Keratinocyte (primary cell): ENCODE measurements around the gene ANXA11. TPM values are rescaled to one million over a fixed set of nuclear protein-coding genes. Genes with fewer than 3 reads are reported as not detected.
A peak's percentile ranks its signal among the peaks of the same experiment; 100 is the strongest.

Source experiments
- DNase-seq: peaks from one replicate; pipeline ENCODE4 v3.0.0-alpha.2; 2011; ENCODE audit warnings: low read depth, missing footprints, low spot score
- FAIRE-seq: peaks from 2 replicates; lab custom pipeline; 2011; peaks lifted over from hg19 to GRCh38; lab: Jason Lieb, UNC
- H2AFZ ChIP-seq: 2 replicates; pipeline ENCODE4 v1.6.0; 2012; ENCODE audit warnings: low read length, control low read depth, inconsistent platforms; ENCODE audit not compliant: control insufficient read depth
- H3K27ac ChIP-seq: 2 replicates; pipeline ENCODE4 v1.5.1; 2011; ENCODE audit warnings: low read length; ENCODE audit not compliant: control insufficient read depth, insufficient read depth
- H3K27me3 ChIP-seq: 3 replicates; pipeline ENCODE4 v1.6.0; 2011; ENCODE audit warnings: low read length; ENCODE audit not compliant: control insufficient read depth, insufficient read depth; ENCODE audit errors: extremely low read depth
- H3K36me3 ChIP-seq, 2 experiments: 2 replicates in 1 of 2; 3 replicates in 1 of 2; pipeline ENCODE4 v1.5.1; 2011; ENCODE audit warnings: low read length in 2 of 2, mild to moderate bottlenecking in 1 of 2; ENCODE audit not compliant: control insufficient read depth in 2 of 2, insufficient read depth in 2 of 2; ENCODE audit errors: extremely low read depth in 1 of 2
- H3K4me1 ChIP-seq: 3 replicates; pipeline ENCODE4 v1.5.1; 2011; ENCODE audit warnings: low read length; ENCODE audit not compliant: control insufficient read depth, insufficient read depth; ENCODE audit errors: extremely low read depth
- H3K4me2 ChIP-seq: 3 replicates; pipeline ENCODE4 v1.6.0; 2011; ENCODE audit warnings: low read depth, low read length; ENCODE audit not compliant: control insufficient read depth, insufficient read depth; ENCODE audit errors: extremely low read depth
- H3K4me3 ChIP-seq, 3 experiments: fragments of 200-600 bp in 1 of 3; sonication (generic) in 1 of 3; 2 replicates in 2 of 3; 3 replicates in 1 of 3; pipeline ENCODE4 v1.5.1; 2011 to 2016; ENCODE audit warnings: low read length in 3 of 3, mild to moderate bottlenecking in 3 of 3, control low read depth in 2 of 3, inconsistent platforms in 1 of 3, low read depth in 1 of 3, mixed read lengths in 1 of 3, mixed run types in 1 of 3, moderate library complexity in 1 of 3; ENCODE audit not compliant: control insufficient read depth in 2 of 3, insufficient read depth in 2 of 3; ENCODE audit errors: extremely low read depth in 1 of 3
- H3K79me2 ChIP-seq: 2 replicates; pipeline ENCODE4 v1.6.0; 2012; ENCODE audit warnings: low read length; ENCODE audit not compliant: control insufficient read depth, insufficient read depth
- H3K9ac ChIP-seq: 3 replicates; pipeline ENCODE4 v1.6.0; 2011; ENCODE audit warnings: low read length; ENCODE audit not compliant: control insufficient read depth, insufficient read depth; ENCODE audit errors: extremely low read depth
- H3K9me1 ChIP-seq: 3 replicates; pipeline ENCODE4 v1.6.0; 2011; ENCODE audit warnings: low read length; ENCODE audit not compliant: control insufficient read depth, insufficient read depth; ENCODE audit errors: extremely low read depth
- H3K9me3 ChIP-seq: 2 replicates; pipeline ENCODE4 v1.5.1; 2012; ENCODE audit warnings: low read depth, low read length; ENCODE audit not compliant: control insufficient read depth
- H4K20me1 ChIP-seq: 3 replicates; pipeline ENCODE4 v1.6.0; 2011; ENCODE audit warnings: low read length; ENCODE audit not compliant: control insufficient read depth, insufficient read depth; ENCODE audit errors: extremely low read depth
- CTCF ChIP-seq, 3 experiments: IDR thresholded peaks in 1 of 3; conservative IDR thresholded peaks in 1 of 3; optimal IDR thresholded peaks in 1 of 3; 2 replicates in 2 of 3; 3 replicates in 1 of 3; pipeline versions ENCODE3 to v1.5.1; 2011; ENCODE audit warnings: low read length in 3 of 3, mild to moderate bottlenecking in 3 of 3, moderate library complexity in 2 of 3, control low read depth in 1 of 3, inconsistent platforms in 1 of 3; ENCODE audit not compliant: insufficient read depth in 2 of 3; ENCODE audit errors: extremely low read depth in 1 of 3
- EZH2 ChIP-seq: IDR thresholded peaks from one replicate; pipeline ENCODE4 v1.6.1; 2012; ENCODE audit warnings: inconsistent platforms, mild to moderate bottlenecking, low read length, moderate library complexity
- dilution Hi-C: fragments of 300-500 bp; cut with MboI; formaldehyde crosslinking; loops from one replicate; pipeline ENCODE4 v1.7.0; 2020; ENCODE audit warnings: low sequenced_read_pairs; ENCODE audit not compliant: extremely low pct_ligation_motif_present
- polyA plus RNA-seq, 5 experiments: library from polyadenylated mRNA; depleted of rRNA in 3 of 5; stranded (reverse) in 3 of 5; stranded (forward) in 1 of 5; unstranded in 1 of 5; fragments of >200 nt; gene quantifications; 1 replicate in 1 of 5; 2 replicates in 3 of 5; 3 replicates in 1 of 5; pipeline versions ENCODE4 v1.2.1 to v1.2.3, GENCODE V29; 2011 to 2012; ENCODE audit warnings: missing spikeins in 2 of 5, low read depth in 1 of 5, low replicate concordance in 1 of 5

ANXA11 gene
- polyA plus RNA-seq, 1 donor (not counting 4 experiments of a cell fraction or from before 2014, with no cell fraction given): 97.9 TPM

DNA sequence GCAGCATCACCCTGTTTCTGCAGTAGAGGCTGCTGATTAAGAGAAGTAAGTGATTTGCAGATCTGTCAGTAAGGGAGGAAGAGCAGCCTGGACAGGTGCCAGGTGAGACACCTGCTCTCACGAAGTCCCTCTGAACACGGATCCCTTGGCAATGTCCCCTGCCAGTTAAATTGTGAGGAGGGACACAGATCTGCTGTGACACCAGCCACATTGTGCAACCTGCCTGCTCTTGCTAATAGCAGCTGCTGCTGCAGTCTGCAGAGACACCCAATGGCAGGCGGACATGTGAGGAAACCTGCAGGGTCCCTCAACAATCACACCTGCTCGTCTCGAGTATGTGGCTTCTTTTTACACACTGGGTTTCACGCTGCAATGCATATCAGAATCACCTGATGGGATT lies 31.9 kb downstream of the ANXA11 start:
- H3K27ac ChIP-seq: no peak overlapping the region
- FAIRE-seq (peak; percentile 63), DNase-seq (no peak)
- H3K9me3 ChIP-seq: no peaks in the 10 kb centered on the region
- H3K4me3 ChIP-seq: no peak overlapping the region
- peaks cover 22% of the 10 kb centered on the region for H3K4me1 ChIP-seq
- H3K27me3 ChIP-seq: no peaks in the 10 kb centered on the region
- H4K20me1 ChIP-seq: peaks cover 6% of the 10 kb centered on the region
- no peak overlapping the region for H3K4me2 ChIP-seq
- H3K36me3 ChIP-seq: peaks cover 11 to 15% of the 10 kb centered on the region in 2 experiments
- peaks cover 17% of the 10 kb centered on the region for H3K79me2 ChIP-seq
- dilution Hi-C loops: no loop called here
- H3K9me1 ChIP-seq: no peaks in the 10 kb centered on the region
- H2AFZ ChIP-seq: no peak overlapping the region
- TF ChIP-seq EZH2 (no peak), CTCF (optimal IDR thresholded peaks at IDR 0.05 in 1 of 3, IDR thresholded peaks at IDR 0.05 in 1 of 3, conservative IDR thresholded peaks at IDR 0.05 in 1 of 3; ENCODE audit: extremely low read depth in 1 of 3, insufficient read depth in 2 of 3, low read length in 3 of 3) (no peak)
- H3K9ac ChIP-seq: no peak overlapping the region

DNA sequence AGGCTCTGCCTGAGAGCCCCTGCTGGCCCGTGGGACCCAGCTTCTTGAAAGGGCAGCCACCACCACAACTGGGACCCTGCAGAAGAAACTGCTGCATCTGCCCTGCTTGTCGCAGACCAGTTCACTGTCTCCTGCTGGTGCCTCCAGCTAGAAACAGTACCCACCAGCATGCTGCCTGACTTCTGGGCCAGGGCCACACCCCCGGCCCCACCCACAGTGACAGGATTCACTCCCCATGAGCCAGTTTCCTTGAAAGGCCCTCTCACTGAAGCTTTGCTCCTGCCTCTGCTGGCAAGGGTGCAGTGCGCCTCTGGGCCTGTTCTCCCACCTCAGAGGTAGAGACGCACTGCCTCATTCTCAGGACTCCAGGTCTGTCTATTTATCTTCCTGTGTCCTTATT lies 32.4 kb downstream of the ANXA11 start:
- peaks cover 22% of the 10 kb centered on the region for H3K4me1 ChIP-seq
- H3K36me3 ChIP-seq: peaks cover 13 to 15% of the 10 kb centered on the region in 2 experiments
- no peaks in the 10 kb centered on the region for H3K9me3 ChIP-seq
- no peak for FAIRE-seq
- peaks cover 11% of the 10 kb centered on the region for H3K79me2 ChIP-seq
- H3K27me3 ChIP-seq: no peaks in the 10 kb centered on the region
- dilution Hi-C loops: no loop called here
- H3K27ac ChIP-seq: no peak overlapping the region
- no peak overlapping the region for H3K4me2 ChIP-seq
- TF ChIP-seq CTCF (optimal IDR thresholded peaks at IDR 0.05 in 1 of 3, IDR thresholded peaks at IDR 0.05 in 1 of 3, conservative IDR thresholded peaks at IDR 0.05 in 1 of 3; ENCODE audit: extremely low read depth in 1 of 3, insufficient read depth in 2 of 3, low read length in 3 of 3) (no peak), EZH2 (no peak)
- H2AFZ ChIP-seq: no peak overlapping the region
- no peak overlapping the region for H3K9ac ChIP-seq
- no peak for DNase-seq
- H3K4me3 ChIP-seq: no peak overlapping the region
- H3K9me1 ChIP-seq: no peaks in the 10 kb centered on the region
- H4K20me1 ChIP-seq: peaks cover 6% of the 10 kb centered on the region
